Sigmoid colon (tissue), 7 donors: ENCODE data around the gene NADK. TPM values are rescaled to one million over a fixed set of nuclear protein-coding genes. Genes with fewer than 3 reads are reported as not detected.

Experiments
- DNase-seq: peaks from one replicate; pipeline ENCODE4 v3.0.0-alpha.2; 2019
- H3K27ac ChIP-seq, 4 donors: fragments of 200-600 bp; sonication (generic); one replicate each; pipeline ENCODE4 v1.5.1; 2016 to 2019; ENCODE audit warnings: mild to moderate bottlenecking in 1 of 4
- H3K27me3 ChIP-seq, 3 donors: fragments of 200-600 bp; sonication (generic); one replicate each; pipeline ENCODE4 v1.5.1; 2019; ENCODE audit warnings: mild to moderate bottlenecking in 1 of 3
- H3K36me3 ChIP-seq, 4 donors: fragments of 200-600 bp; sonication (generic); one replicate each; pipeline ENCODE4 v1.5.1; 2016 to 2019
- H3K4me1 ChIP-seq, 4 donors: fragments of 200-600 bp; sonication (generic); one replicate each; pipeline ENCODE4 v1.5.1; 2017 to 2019
- H3K4me3 ChIP-seq, 4 donors: fragments of 200-600 bp; sonication (generic); one replicate each; pipeline ENCODE4 v1.5.1; 2017 to 2019; ENCODE audit warnings: mild to moderate bottlenecking in 2 of 4, moderate library complexity in 1 of 4
- H3K9me3 ChIP-seq, 4 donors: fragments of 200-600 bp in 3 of 4; sonication (generic) in 3 of 4; one replicate each; pipeline versions ENCODE4 v1.5.1 to v1.6.1; 2013 to 2019
- EP300 ChIP-seq, 4 donors: sonication (generic); formaldehyde crosslinking; IDR thresholded peaks; one replicate each; pipeline ENCODE4 v1.6.1; 2017; ENCODE audit warnings: antibody characterized with exemption in 4 of 4
- POLR2A ChIP-seq, 2 donors: fragments of 450-650 bp; IDR thresholded peaks; one replicate each; pipeline ENCODE4 v1.6.1; 2016; ENCODE audit warnings: antibody characterized with exemption in 2 of 2, mild to moderate bottlenecking in 2 of 2, moderate library complexity in 2 of 2
- POLR2AphosphoS5 ChIP-seq, 4 donors: sonication (generic); formaldehyde crosslinking; IDR thresholded peaks; one replicate each; pipeline ENCODE4 v1.6.1; 2017; ENCODE audit warnings: antibody characterized with exemption in 4 of 4
- WGBS, 2 donors: extraction: QIAGEN DNeasy Blood & Tissue Kit; methylation state at CpG; one replicate each; pipeline ENCODE4 v1.1.7; 2013; 5-methylcytosine and 5-hydroxymethylcytosine counted together
- intact Hi-C: fragments of 100-400 bp; cut with DNase I; formaldehyde crosslinking; loops from one replicate; pipeline ENCODE4 v1.15.1; 2023
- polyA plus RNA-seq, 3 donors: library from polyadenylated mRNA; stranded (reverse); fragments of 200-250 nt; gene quantifications; one replicate each; pipeline ENCODE4 v1.2.3, GENCODE V29; 2013
- total RNA-seq, 4 donors: library from RNA; depleted of rRNA; stranded (reverse); fragments of >200 nt; gene quantifications; one replicate each; pipeline ENCODE4 v1.1.0, GENCODE V29; 2016
- TF ChIP-seq, protein P1 (sequence below), 4 experiments: fragments of 450-650 bp in 3 of 4; fragments of 200-600 bp in 1 of 4; IDR thresholded peaks; one replicate each; pipeline ENCODE4 v1.5.1; 2016 to 2019; ENCODE audit warnings: antibody characterized with exemption in 4 of 4, mild to moderate bottlenecking in 3 of 4, moderate library complexity in 2 of 4
- donor health status: healthy with polysubstance abuse.
- donor health status: Bipolar disorder and iron deficiency.
- donor health status: healthy.

Gene NADK
- total and polyA plus RNA-seq, 7 donors, result 34.9 to 121 (median 66.7) TPM

DNA sequence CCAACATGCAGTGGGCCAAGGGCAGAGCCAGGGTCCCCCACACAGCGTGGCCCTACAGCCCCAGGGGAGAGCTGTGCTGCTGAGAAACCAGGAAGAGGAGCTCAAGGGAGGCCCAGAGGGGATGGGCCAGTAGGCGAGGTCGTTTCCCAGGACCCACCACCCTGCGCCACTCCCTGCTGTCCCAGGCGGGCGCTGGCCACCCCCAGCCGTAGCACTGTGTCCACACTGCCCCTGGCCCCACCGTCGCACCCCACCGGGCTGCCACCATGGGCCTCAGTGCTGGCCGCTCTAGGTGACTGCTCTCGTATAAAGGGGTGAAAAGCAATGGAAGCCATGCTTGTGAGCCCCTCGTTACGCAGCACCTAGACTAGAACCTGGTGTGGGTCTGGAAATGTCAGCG is 22.4 kb downstream of the NADK start:
- H3K4me3 ChIP-seq, result no peak overlapping the region
- H3K36me3 ChIP-seq, result peaks cover 35 to 87% (median 60%) of the 10 kb centered on the region in 4 donors
- no peaks in the 10 kb centered on the region for H3K9me3 ChIP-seq
- H3K4me1 ChIP-seq, result no peaks in the 10 kb centered on the region
- 87 to 88% methylated on average over 15 of the region's 15 CpGs for WGBS, 2 donors
- no peak overlapping the region for H3K27ac ChIP-seq
- H3K27me3 ChIP-seq, result no peaks in the 10 kb centered on the region
- intact Hi-C loops, result no loop called here
- TF ChIP-seq, protein P1, sequence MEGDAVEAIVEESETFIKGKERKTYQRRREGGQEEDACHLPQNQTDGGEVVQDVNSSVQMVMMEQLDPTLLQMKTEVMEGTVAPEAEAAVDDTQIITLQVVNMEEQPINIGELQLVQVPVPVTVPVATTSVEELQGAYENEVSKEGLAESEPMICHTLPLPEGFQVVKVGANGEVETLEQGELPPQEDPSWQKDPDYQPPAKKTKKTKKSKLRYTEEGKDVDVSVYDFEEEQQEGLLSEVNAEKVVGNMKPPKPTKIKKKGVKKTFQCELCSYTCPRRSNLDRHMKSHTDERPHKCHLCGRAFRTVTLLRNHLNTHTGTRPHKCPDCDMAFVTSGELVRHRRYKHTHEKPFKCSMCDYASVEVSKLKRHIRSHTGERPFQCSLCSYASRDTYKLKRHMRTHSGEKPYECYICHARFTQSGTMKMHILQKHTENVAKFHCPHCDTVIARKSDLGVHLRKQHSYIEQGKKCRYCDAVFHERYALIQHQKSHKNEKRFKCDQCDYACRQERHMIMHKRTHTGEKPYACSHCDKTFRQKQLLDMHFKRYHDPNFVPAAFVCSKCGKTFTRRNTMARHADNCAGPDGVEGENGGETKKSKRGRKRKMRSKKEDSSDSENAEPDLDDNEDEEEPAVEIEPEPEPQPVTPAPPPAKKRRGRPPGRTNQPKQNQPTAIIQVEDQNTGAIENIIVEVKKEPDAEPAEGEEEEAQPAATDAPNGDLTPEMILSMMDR (IDR thresholded peaks at IDR 0.05), result no peak
- no peak for TF ChIP-seq POLR2AphosphoS5 (IDR thresholded peaks at IDR 0.05)
- no peak for DNase-seq

DNA sequence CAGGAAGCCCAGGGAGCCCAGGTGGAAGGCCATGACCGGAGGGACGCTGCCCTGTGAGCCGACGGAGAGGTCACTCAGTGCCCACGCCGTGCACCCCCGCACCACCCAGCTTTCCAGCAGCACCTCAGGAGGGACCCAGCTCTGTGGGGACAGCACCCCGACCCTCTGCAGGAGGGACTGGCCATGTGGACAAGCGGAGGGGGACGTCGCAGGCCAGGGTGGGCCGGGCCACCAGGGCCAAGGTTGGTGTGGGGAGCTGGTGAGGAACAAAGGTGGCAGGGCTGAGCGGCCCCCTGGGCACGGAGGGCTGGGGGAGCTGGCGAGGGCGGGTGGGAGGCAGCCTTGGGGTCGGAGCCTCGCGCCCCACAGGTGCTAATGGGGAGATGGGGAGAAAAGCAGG is 22.8 kb downstream of the NADK start:
- TF ChIP-seq POLR2A (IDR thresholded peaks at IDR 0.05), result no peak
- TF ChIP-seq, protein P1 (IDR thresholded peaks at IDR 0.05), result no peak
- TF ChIP-seq EP300 (IDR thresholded peaks at IDR 0.05), result no peak
- TF ChIP-seq POLR2AphosphoS5 (IDR thresholded peaks at IDR 0.05), result no peak
- H3K36me3 ChIP-seq, result peaks cover 31 to 83% (median 56%) of the 10 kb centered on the region in 4 donors
- WGBS, 2 donors, result 90 to 94% methylated on average over 19 of the region's 19 CpGs

DNA sequence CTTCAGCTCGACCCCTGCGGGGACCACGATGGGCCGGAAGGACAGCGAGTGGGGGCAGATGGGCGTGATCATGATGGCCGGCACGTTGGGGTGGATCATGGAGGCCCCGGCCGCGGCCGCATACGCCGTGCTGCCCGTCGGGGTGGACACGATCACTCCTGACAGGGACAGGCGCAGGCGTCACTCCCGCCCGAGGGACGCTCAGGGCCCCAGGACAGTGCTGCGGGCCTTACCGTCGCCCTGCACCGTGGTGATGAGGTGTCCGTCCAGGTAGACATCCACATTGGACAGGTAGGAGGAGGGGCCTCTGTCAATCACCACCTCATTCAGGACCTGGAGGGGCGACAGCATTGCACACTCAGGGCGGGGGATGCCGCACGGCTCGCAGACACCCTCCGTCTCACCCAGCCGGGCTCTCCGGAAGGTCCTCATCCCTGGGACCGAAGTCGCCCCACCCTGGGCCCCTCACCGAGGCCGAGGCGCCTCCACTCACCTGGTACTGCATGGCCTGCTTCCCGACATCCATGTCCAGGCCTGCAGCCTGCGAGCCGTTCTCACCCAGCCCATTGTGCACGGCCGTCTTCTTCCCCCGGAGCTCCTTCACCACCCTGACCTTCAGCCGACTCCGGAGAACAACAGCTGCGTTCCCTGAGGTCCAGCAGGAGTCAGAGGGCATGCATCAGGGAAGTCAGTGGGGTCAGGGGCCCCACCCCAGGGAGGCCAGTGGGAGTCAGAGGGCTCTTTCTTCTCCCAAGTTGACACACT is 24.0 kb downstream of the NADK start:
- no peak for DNase-seq
- Histone ChIP-seq H3K27ac (no peak overlapping the region), H3K9me3 (no peaks in the 10 kb centered on the region), H3K4me1 (no peaks in the 10 kb centered on the region), H3K36me3 (peaks cover 22 to 71% (median 47%) of the 10 kb centered on the region in 4 donors), H3K27me3 (no peaks in the 10 kb centered on the region), H3K4me3 (no peak overlapping the region)
- intact Hi-C loops, result no loop called here
- TF ChIP-seq POLR2AphosphoS5 (IDR thresholded peaks at IDR 0.05) (no peak), POLR2A (IDR thresholded peaks at IDR 0.05) (no peak), EP300 (IDR thresholded peaks at IDR 0.05) (no peak)
- TF ChIP-seq, protein P1 (IDR thresholded peaks at IDR 0.05), result no peak
- WGBS, 2 donors, result 93% methylated on average over 49 of the region's 49 CpGs

More for the DNA sequence above, 22.8 kb downstream of the NADK start:
- H3K27me3 ChIP-seq, result no peaks in the 10 kb centered on the region
- H3K4me3 ChIP-seq, result no peak overlapping the region
- H3K4me1 ChIP-seq, result no peaks in the 10 kb centered on the region
- H3K9me3 ChIP-seq, result no peaks in the 10 kb centered on the region
- intact Hi-C loops, result no loop called here
- H3K27ac ChIP-seq, result no peak overlapping the region
- no peak for DNase-seq

DNA sequence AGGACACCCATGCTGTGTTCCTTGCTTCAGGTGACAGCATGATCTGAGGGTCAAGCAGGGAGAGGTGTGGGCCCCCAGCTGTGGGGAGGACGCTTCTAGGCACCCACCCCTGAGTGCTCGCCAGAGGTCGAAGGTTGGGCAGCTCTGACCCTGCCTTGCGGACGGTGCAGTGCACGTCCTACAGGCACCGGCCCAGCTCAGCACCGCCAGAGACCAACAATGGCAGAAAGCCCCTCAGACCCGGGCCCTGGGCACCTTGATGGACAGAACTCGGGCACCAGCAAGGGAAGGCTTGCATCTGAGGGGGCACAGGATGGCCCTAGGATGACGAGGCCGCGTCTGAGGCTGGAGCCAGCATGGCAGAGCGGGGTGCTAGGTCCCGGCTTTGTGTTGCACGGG is 24.7 kb downstream of the NADK start:
- DNase-seq, result no peak
- intact Hi-C loops, result no loop called here

More for the DNA sequence above, 24.7 kb downstream of the NADK start:
- Histone ChIP-seq H3K27me3 (no peaks in the 10 kb centered on the region), H3K36me3 (peaks cover 22 to 65% (median 44%) of the 10 kb centered on the region in 4 donors), H3K9me3 (no peaks in the 10 kb centered on the region), H3K27ac (no peak overlapping the region), H3K4me1 (no peaks in the 10 kb centered on the region), H3K4me3 (no peak overlapping the region)
- TF ChIP-seq EP300 (IDR thresholded peaks at IDR 0.05) (no peak), POLR2A (IDR thresholded peaks at IDR 0.05) (no peak), POLR2AphosphoS5 (IDR thresholded peaks at IDR 0.05) (no peak)
- TF ChIP-seq, protein P1 (IDR thresholded peaks at IDR 0.05), result no peak
- 92 to 95% methylated on average over 16 of the region's 16 CpGs for WGBS, 2 donors
